Fibroblast of lung (primary cell): ENCODE data around the gene C21orf91. TPM values are rescaled to one million over a fixed set of nuclear protein-coding genes. Genes with fewer than 3 reads are reported as not detected.

Experiments
- DNase-seq, 2 donors: peaks; one replicate each; pipeline versions ENCODE4 v3.0.0 to v3.0.0-alpha.2; 2010; ENCODE audit warnings: low read depth in 2 of 2
- H2AFZ ChIP-seq: 2 replicates; pipeline ENCODE4 v1.5.1; 2012; ENCODE audit warnings: low read length, control low read depth, inconsistent platforms
- H3K27ac ChIP-seq: 2 replicates; pipeline ENCODE4 v1.5.1; 2011; ENCODE audit warnings: low read length, control low read depth; ENCODE audit not compliant: insufficient read depth
- H3K27me3 ChIP-seq: 2 replicates; pipeline ENCODE4 v1.5.1; 2011; ENCODE audit warnings: mild to moderate bottlenecking, low read length; ENCODE audit not compliant: control insufficient read depth, insufficient read depth
- H3K36me3 ChIP-seq: 2 replicates; pipeline ENCODE4 v1.5.1; 2011; ENCODE audit warnings: low read length; ENCODE audit not compliant: control insufficient read depth, insufficient read depth
- H3K4me1 ChIP-seq: 2 replicates; pipeline ENCODE4 v1.5.1; 2011; ENCODE audit warnings: low read length; ENCODE audit not compliant: control insufficient read depth, insufficient read depth; ENCODE audit errors: extremely low read depth
- H3K4me2 ChIP-seq: 2 replicates; pipeline ENCODE4 v1.5.1; 2011; ENCODE audit warnings: low read length, control low read depth; ENCODE audit not compliant: insufficient read depth; ENCODE audit errors: extremely low read depth
- H3K4me3 ChIP-seq, 4 experiments: fragments of 200-600 bp in 1 of 4; sonication (generic) in 1 of 4; replicated peaks in 1 of 4; 2 replicates each; pipeline ENCODE4 v1.5.1; 2011 to 2016; ENCODE audit warnings: low read length in 4 of 4, low read depth in 3 of 4, mild to moderate bottlenecking in 3 of 4, control low read depth in 2 of 4, inconsistent platforms in 1 of 4, mixed read lengths in 1 of 4; ENCODE audit not compliant: insufficient read depth in 1 of 4; ENCODE audit errors: control extremely low read depth in 1 of 4
- H3K79me2 ChIP-seq: 2 replicates; pipeline ENCODE4 v1.5.1; 2012; ENCODE audit warnings: mild to moderate bottlenecking, low read length, inconsistent platforms; ENCODE audit not compliant: control insufficient read depth, insufficient read depth
- H3K9ac ChIP-seq: 2 replicates; pipeline ENCODE4 v1.5.1; 2011; ENCODE audit warnings: mild to moderate bottlenecking, low read length, control low read depth; ENCODE audit not compliant: insufficient read depth
- H3K9me3 ChIP-seq: 2 replicates; pipeline ENCODE4 v1.5.1; 2012; ENCODE audit warnings: low read depth, low read length; ENCODE audit not compliant: control insufficient read depth, insufficient read depth
- H4K20me1 ChIP-seq: 2 replicates; pipeline ENCODE4 v1.5.1; 2011; ENCODE audit warnings: low read length; ENCODE audit not compliant: control insufficient read depth, insufficient read depth; ENCODE audit errors: extremely low read depth
- EZH2 ChIP-seq: IDR thresholded peaks from 2 replicates; pipeline ENCODE4 v1.5.1; 2012; ENCODE audit warnings: low read length, control low read depth, mild to moderate bottlenecking; ENCODE audit errors: missing control alignments
- polyA plus RNA-seq, 2 donors: library from polyadenylated mRNA; depleted of rRNA in 1 of 2; stranded (reverse) in 1 of 2; unstranded in 1 of 2; fragments of >200 nt; gene quantifications; 2 replicates each; pipeline ENCODE4 v1.2.1, GENCODE V29; 2011 to 2012; ENCODE audit warnings: missing spikeins in 1 of 2
- total RNA-seq: library from RNA; depleted of rRNA; stranded (reverse); fragments of >200 nt; gene quantifications from 2 replicates; pipeline ENCODE4 v1.2.1, GENCODE V29; 2014
- TF ChIP-seq, protein P1 (sequence below), 2 donors: IDR thresholded peaks in 1 of 2; conservative IDR thresholded peaks in 1 of 2; 1 replicate in 1 of 2; 2 replicates in 1 of 2; pipeline ENCODE4 v1.5.1; 2011 to 2012; ENCODE audit warnings: low read length in 2 of 2, control low read depth in 1 of 2, inconsistent platforms in 1 of 2, low read depth in 1 of 2, mild to moderate bottlenecking in 1 of 2

Gene C21orf91
- total and polyA plus RNA-seq, 2 donors (not counting 1 experiment from before 2014, with no cell fraction given): 11.0 to 13.9 TPM

DNA sequence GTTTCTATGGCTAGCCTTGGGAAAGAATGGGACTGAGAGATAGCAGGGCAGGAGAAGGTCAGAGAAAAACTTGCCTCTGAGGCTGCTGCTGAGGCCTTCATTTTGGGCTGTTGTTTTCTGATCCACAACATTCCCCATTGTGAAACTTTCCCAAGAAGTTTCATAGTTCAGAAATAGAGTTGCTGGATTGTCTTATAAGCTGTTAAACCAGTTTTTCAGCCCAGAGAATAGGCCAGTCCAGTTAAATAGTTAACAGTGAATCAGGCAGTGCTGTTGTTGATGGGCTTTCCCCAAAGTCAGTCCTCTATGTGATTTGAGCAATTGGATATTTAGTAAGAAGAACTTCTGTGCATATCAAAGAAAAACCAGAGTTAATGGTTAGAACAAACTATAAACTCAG, 77.0 kb downstream of the C21orf91 start:
- Histone ChIP-seq H3K27ac (no peak overlapping the region), H3K36me3 (no peaks in the 10 kb centered on the region)
- TF ChIP-seq, protein P1, sequence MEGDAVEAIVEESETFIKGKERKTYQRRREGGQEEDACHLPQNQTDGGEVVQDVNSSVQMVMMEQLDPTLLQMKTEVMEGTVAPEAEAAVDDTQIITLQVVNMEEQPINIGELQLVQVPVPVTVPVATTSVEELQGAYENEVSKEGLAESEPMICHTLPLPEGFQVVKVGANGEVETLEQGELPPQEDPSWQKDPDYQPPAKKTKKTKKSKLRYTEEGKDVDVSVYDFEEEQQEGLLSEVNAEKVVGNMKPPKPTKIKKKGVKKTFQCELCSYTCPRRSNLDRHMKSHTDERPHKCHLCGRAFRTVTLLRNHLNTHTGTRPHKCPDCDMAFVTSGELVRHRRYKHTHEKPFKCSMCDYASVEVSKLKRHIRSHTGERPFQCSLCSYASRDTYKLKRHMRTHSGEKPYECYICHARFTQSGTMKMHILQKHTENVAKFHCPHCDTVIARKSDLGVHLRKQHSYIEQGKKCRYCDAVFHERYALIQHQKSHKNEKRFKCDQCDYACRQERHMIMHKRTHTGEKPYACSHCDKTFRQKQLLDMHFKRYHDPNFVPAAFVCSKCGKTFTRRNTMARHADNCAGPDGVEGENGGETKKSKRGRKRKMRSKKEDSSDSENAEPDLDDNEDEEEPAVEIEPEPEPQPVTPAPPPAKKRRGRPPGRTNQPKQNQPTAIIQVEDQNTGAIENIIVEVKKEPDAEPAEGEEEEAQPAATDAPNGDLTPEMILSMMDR (conservative IDR thresholded peaks at IDR 0.05 in 1 of 2, IDR thresholded peaks at IDR 0.05 in 1 of 2; ENCODE audit: low read depth in 1 of 2, low read length in 2 of 2): no peak
- no peak for TF ChIP-seq EZH2

More for the DNA sequence above, 77.0 kb downstream of the C21orf91 start:
- H3K4me1 ChIP-seq: no peaks in the 10 kb centered on the region
- no peak overlapping the region for H3K9ac ChIP-seq
- no peaks in the 10 kb centered on the region for H3K9me3 ChIP-seq
- H3K4me2 ChIP-seq: no peak overlapping the region
- H3K27me3 ChIP-seq: no peaks in the 10 kb centered on the region
- H2AFZ ChIP-seq: no peak overlapping the region
- no peak for DNase-seq
- H4K20me1 ChIP-seq: no peaks in the 10 kb centered on the region
- H3K4me3 ChIP-seq: no peak overlapping the region
- H3K79me2 ChIP-seq: no peaks in the 10 kb centered on the region

Other genes starting within 250 kb of the C21orf91 start
- gene BTG3, start 206.5 kb downstream of the C21orf91 start, total RNA-seq: 27.5 and 32.5 TPM in 2 replicates
- 51.2 and 53.6 TPM in 2 replicates for gene BTG3, start 206.5 kb downstream of the C21orf91 start, polyA plus RNA-seq